Measurements from ENCODE around the gene PLTP. TPM values are rescaled to one million over a fixed set of nuclear protein-coding genes. Genes with fewer than 3 reads are reported as not detected.
A peak's percentile ranks its signal among the peaks of the same experiment; 100 is the strongest.

PLTP gene
- total and polyA plus RNA-seq, 2 of the 13 experiments (the other 11 are each of a cell fraction or from before 2014, with no cell fraction given): 16.9 to 28.6 TPM

DNA sequence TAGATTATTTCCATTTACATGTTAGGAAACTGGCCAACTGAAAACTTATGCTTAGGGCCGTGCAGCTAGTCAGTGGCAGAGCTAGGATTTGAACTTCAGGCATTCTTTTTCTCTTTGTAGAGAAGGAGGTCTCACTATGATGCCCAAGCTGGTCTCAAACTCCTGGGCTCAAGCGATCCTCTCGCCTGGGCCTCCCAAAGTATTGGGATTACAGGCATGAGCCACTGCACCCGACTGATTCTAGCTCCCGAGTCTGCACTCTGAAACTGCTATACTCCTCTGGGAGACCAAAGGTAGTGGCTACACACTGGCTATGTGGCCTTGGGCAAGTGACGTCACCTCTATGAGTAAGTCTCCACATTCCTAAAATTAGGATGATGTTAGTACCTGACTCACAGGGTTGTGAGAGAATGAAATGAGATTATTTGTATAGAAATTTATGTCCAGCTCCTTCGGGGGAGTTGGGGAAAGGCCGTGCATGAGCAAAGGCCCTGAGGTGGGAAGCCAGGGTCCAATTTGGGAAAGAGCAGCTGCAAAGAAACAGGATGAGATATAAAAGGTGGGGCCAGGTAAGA lies 6.4 kb downstream of the PLTP start (continued):
- TF ChIP-seq REXO4 (CRISPR knock-in tag; IDR thresholded peaks at IDR 0.05; ENCODE audit: borderline replicate concordance) (no peak), CBX5 (CRISPR knock-in tag; IDR thresholded peaks at IDR 0.05; ENCODE audit: borderline replicate concordance) (no peak), KDM1A (CRISPR knock-in tag; IDR thresholded peaks at IDR 0.05) (peak; percentile 16; the same call in 1 of the 2 replicates), ATF2 (CRISPR knock-in tag; IDR thresholded peaks at IDR 0.05) (peak; percentile 56; the same call in 1 of the 2 replicates), ZNF674 (CRISPR knock-in tag; IDR thresholded peaks at IDR 0.05; ENCODE audit: low read depth) (no peak), ZNF354B (CRISPR knock-in tag; IDR thresholded peaks at IDR 0.05) (no peak), ZBTB42 (CRISPR knock-in tag; IDR thresholded peaks at IDR 0.05) (no peak), ZNF891 (CRISPR knock-in tag; IDR thresholded peaks at IDR 0.05) (no peak), ZBTB39 (CRISPR knock-in tag; IDR thresholded peaks at IDR 0.05) (peak; percentile 87; the same call in 1 of the 2 replicates), ZNF121 (CRISPR knock-in tag; IDR thresholded peaks at IDR 0.05) (no peak), ZNF430 (CRISPR knock-in tag; IDR thresholded peaks at IDR 0.05) (no peak), PAXIP1 (CRISPR knock-in tag; conservative IDR thresholded peaks at IDR 0.05) (no peak), SKI (IDR thresholded peaks at IDR 0.05; ENCODE audit: partially characterized antibody) (peak; percentile 35), RBAK (CRISPR knock-in tag; IDR thresholded peaks at IDR 0.05) (no peak), ZNF335 (CRISPR knock-in tag; IDR thresholded peaks at IDR 0.05) (peak; percentile 20; the same call in 1 of the 2 replicates), ZNF720 (CRISPR knock-in tag; IDR thresholded peaks at IDR 0.05) (no peak), CEBPB (IDR thresholded peaks at IDR 0.05; ENCODE audit: borderline replicate concordance, low read depth, low read length) (peak; percentile 43; the same call in 1 of the 2 replicates), JUN (CRISPR knock-in tag; IDR thresholded peaks at IDR 0.05) (peak; percentile 58; the same call in 1 of the 2 replicates), ZNF607 (CRISPR knock-in tag; IDR thresholded peaks at IDR 0.05; ENCODE audit: borderline replicate concordance) (0 out of 2 replicates have a peak, but pooled peaks have one; percentile 9)
- TF ChIP-seq, protein P1, sequence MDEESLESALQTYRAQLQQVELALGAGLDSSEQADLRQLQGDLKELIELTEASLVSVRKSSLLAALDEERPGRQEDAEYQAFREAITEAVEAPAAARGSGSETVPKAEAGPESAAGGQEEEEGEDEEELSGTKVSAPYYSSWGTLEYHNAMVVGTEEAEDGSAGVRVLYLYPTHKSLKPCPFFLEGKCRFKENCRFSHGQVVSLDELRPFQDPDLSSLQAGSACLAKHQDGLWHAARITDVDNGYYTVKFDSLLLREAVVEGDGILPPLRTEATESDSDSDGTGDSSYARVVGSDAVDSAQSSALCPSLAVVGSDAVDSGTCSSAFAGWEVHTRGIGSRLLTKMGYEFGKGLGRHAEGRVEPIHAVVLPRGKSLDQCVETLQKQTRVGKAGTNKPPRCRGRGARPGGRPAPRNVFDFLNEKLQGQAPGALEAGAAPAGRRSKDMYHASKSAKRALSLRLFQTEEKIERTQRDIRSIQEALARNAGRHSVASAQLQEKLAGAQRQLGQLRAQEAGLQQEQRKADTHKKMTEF (CRISPR knock-in tag; IDR thresholded peaks at IDR 0.05): 0 out of 2 replicates have a peak, but pooled peaks have one; percentile 49
- TF ChIP-seq, protein P2, sequence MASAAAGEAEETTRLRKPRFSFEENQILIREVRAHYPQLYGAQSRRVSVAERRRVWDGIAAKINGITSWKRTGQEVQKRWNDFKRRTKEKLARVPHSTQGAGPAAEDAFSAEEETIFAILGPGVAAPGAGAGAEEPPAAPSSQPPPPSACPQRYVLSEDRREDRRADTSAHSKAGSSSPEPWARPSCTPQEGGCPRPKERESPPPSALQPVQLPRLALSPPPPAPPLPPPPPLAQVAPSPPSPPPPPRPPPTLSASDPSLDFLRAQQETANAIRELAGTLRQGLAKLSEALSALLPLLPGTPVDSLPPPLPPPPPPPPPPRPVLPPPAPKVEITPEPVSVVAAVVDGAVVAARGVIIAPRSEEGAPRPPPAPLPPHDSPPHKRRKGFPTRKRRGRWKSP (CRISPR knock-in tag; IDR thresholded peaks at IDR 0.05): 0 out of 2 replicates have a peak, but pooled peaks have one; percentile 30

Measured in HepG2 (cell line).